Right atrium auricular region (tissue), 2 donors: Measurements from ENCODE around the gene ABCA4. TPM values are rescaled to one million over a fixed set of nuclear protein-coding genes. Genes with fewer than 3 reads are reported as not detected.

Source experiments
- DNase-seq: peaks from one replicate; pipeline ENCODE4 v3.0.0-alpha.2; 2019; ENCODE audit warnings: low spot score
- H3K27ac ChIP-seq, 2 donors: fragments of 200-600 bp; sonication (generic); 1 replicate in 1 of 2; 2 replicates in 1 of 2; pipeline ENCODE4 v1.5.1; 2016 to 2019
- H3K27me3 ChIP-seq, 2 donors: fragments of 200-600 bp; sonication (generic); one replicate each; pipeline versions ENCODE4 v1.5.1 to v1.6.0; 2017 to 2019
- H3K36me3 ChIP-seq: fragments of 200-600 bp; sonication (generic); one replicate; pipeline ENCODE4 v1.5.1; 2016
- H3K4me1 ChIP-seq, 2 donors: fragments of 200-600 bp; sonication (generic); one replicate each; pipeline versions ENCODE4 v1.5.1 to v1.6.0; 2017 to 2019
- H3K4me3 ChIP-seq, 2 donors: fragments of 200-600 bp; sonication (generic); 1 replicate in 1 of 2; 2 replicates in 1 of 2; pipeline ENCODE4 v1.5.1; 2017 to 2019; ENCODE audit warnings: mild to moderate bottlenecking in 1 of 2, moderate library complexity in 1 of 2
- H3K9me3 ChIP-seq, 2 donors: fragments of 200-600 bp; sonication (generic); one replicate each; pipeline ENCODE4 v1.5.1; 2019
- CTCF ChIP-seq, 2 donors: fragments of 200-600 bp; sonication (generic); IDR thresholded peaks; one replicate each; pipeline ENCODE4 v1.5.1; 2019; ENCODE audit warnings: antibody characterized with exemption in 2 of 2
- total RNA-seq, 2 donors: library from RNA; depleted of rRNA; stranded (reverse); fragments of >200 nt; gene quantifications; one replicate each; pipeline ENCODE4 v1.1.0, GENCODE V29; 2016

ABCA4 gene
- total RNA-seq, 2 donors from 2014 or later, result 0.51 TPM; not detected in 1

GRCh38 chr1:94143809-94144176 is 22.8 kb upstream of the ABCA4 start:
- no peak for DNase-seq
- Histone ChIP-seq H3K9me3 (no peaks in the 10 kb centered on the region), H3K4me1 (peaks cover 0 to 12% of the 10 kb centered on the region in 2 donors), H3K27me3 (no peaks in the 10 kb centered on the region), H3K4me3 (no peak overlapping the region), H3K36me3 (no peaks in the 10 kb centered on the region), H3K27ac (no peak overlapping the region)
- no peak for TF ChIP-seq CTCF (IDR thresholded peaks at IDR 0.05)

GRCh38 chr1:94143173-94143808 is 22.3 kb upstream of the ABCA4 start:
- Histone ChIP-seq H3K9me3 (no peaks in the 10 kb centered on the region), H3K27ac (no peak overlapping the region), H3K4me1 (peaks cover 0 to 12% of the 10 kb centered on the region in 2 donors), H3K27me3 (no peaks in the 10 kb centered on the region), H3K36me3 (no peaks in the 10 kb centered on the region), H3K4me3 (no peak overlapping the region)
- TF ChIP-seq CTCF (IDR thresholded peaks at IDR 0.05), result no peak
- DNase-seq, result no peak

GRCh38 chr1:94142583-94142982 is 21.6 kb upstream of the ABCA4 start:
- Histone ChIP-seq H3K4me3 (no peak overlapping the region), H3K4me1 (peaks cover 0 to 12% of the 10 kb centered on the region in 2 donors), H3K27ac (peak overlapping the region in 1 of 2 donors; percentile 49), H3K9me3 (no peaks in the 10 kb centered on the region), H3K27me3 (no peaks in the 10 kb centered on the region), H3K36me3 (no peaks in the 10 kb centered on the region)
- DNase-seq, result no peak
- no peak for TF ChIP-seq CTCF (IDR thresholded peaks at IDR 0.05)

GRCh38 chr1:94142022-94142421 is 21.1 kb upstream of the ABCA4 start:
- Histone ChIP-seq H3K4me3 (no peak overlapping the region), H3K27ac (peak overlapping the region in 1 of 2 donors; percentile 49), H3K36me3 (no peaks in the 10 kb centered on the region), H3K4me1 (peaks cover 0 to 12% of the 10 kb centered on the region in 2 donors), H3K27me3 (no peaks in the 10 kb centered on the region), H3K9me3 (no peaks in the 10 kb centered on the region)
- no peak for DNase-seq
- TF ChIP-seq CTCF (IDR thresholded peaks at IDR 0.05), result no peak

- Histone ChIP-seq H3K27me3 (no peaks in the 10 kb centered on the region), H3K9me3 (peaks cover 0 to 10% of the 10 kb centered on the region in 2 donors), H3K36me3 (no peaks in the 10 kb centered on the region), H3K4me1 (no peaks in the 10 kb centered on the region), H3K4me3 (no peak overlapping the region), H3K27ac (no peak overlapping the region)
- TF ChIP-seq CTCF (IDR thresholded peaks at IDR 0.05), result no peak
- no peak for DNase-seq
Observed at GRCh38 chr1:94132111-94132510, 11.2 kb upstream of the ABCA4 start.
